ENCODE data around the gene FOXF2. TPM values are rescaled to one million over a fixed set of nuclear protein-coding genes. Genes with fewer than 3 reads are reported as not detected.

FOXF2 gene
- total and polyA plus RNA-seq, 4 donors: 8.3 to 22.9 (median 14.3) TPM

GRCh38 chr6:1378065-1379016 lies 11.0 kb upstream of the FOXF2 start:
- WGBS, 2 donors: 7 to 11% methylated on average over 82 to 89 of the region's 89 CpGs
- Histone ChIP-seq H3K4me1 (ENCODE audit: control insufficient read depth in 5 of 5, insufficient read depth in 5 of 5, low read length in 5 of 5) (peaks cover 0 to 26% (median 3%) of the 10 kb centered on the region in 5 donors), H3K9ac (ENCODE audit: insufficient read depth in 1 of 2, low read length in 2 of 2) (no peak overlapping the region), H3K27ac (ENCODE audit: low read depth in 1 of 2, low read length in 1 of 2) (no peak overlapping the region), H3K27me3 (ENCODE audit: control insufficient read depth in 3 of 3, insufficient read depth in 3 of 3, low read length in 2 of 3) (peaks cover 11 to 67% (median 30%) of the 10 kb centered on the region in 3 donors), H3K9me3 (ENCODE audit: control insufficient read depth in 4 of 4, insufficient read depth in 3 of 4, low read length in 3 of 4) (peaks cover 0 to 2% (median 0%) of the 10 kb centered on the region in 4 donors), H3K4me3 (no peak overlapping the region), H3K36me3 (ENCODE audit: control insufficient read depth in 4 of 4, insufficient read depth in 4 of 4, low read length in 4 of 4) (no peaks in the 10 kb centered on the region)
- TF ChIP-seq CTCF (IDR thresholded peaks at IDR 0.05; ENCODE audit: control extremely low read depth, extremely low read depth): no peak
- ATAC-seq (ENCODE audit: insufficient read depth, low FRiP score) (no peak), DNase-seq (peak in 2 of 3 donors; percentile 36 to 44)

GRCh38 chr6:1379017-1379787 lies 10.2 kb upstream of the FOXF2 start:
- peaks cover 15 to 62% (median 30%) of the 10 kb centered on the region in 3 donors for H3K27me3 ChIP-seq (ENCODE audit: control insufficient read depth in 3 of 3, insufficient read depth in 3 of 3, low read length in 2 of 3)
- H3K4me3 ChIP-seq: no peak overlapping the region
- H3K9ac ChIP-seq (ENCODE audit: insufficient read depth in 1 of 2, low read length in 2 of 2): no peak overlapping the region
- ATAC-seq (ENCODE audit: insufficient read depth, low FRiP score) (no peak), DNase-seq (peak in 1 of 3 donors; percentile 44)
- H3K9me3 ChIP-seq (ENCODE audit: control insufficient read depth in 4 of 4, insufficient read depth in 3 of 4, low read length in 3 of 4): peaks cover 0 to 2% (median 0%) of the 10 kb centered on the region in 4 donors
- 10 to 17% methylated on average over 60 of the region's 60 CpGs for WGBS, 2 donors
- H3K36me3 ChIP-seq (ENCODE audit: control insufficient read depth in 4 of 4, insufficient read depth in 4 of 4, low read length in 4 of 4): no peaks in the 10 kb centered on the region
- no peak for TF ChIP-seq CTCF (IDR thresholded peaks at IDR 0.05; ENCODE audit: control extremely low read depth, extremely low read depth)
- no peak overlapping the region for H3K27ac ChIP-seq (ENCODE audit: low read depth in 1 of 2, low read length in 1 of 2)
- peaks cover 0 to 31% (median 3%) of the 10 kb centered on the region in 5 donors for H3K4me1 ChIP-seq (ENCODE audit: control insufficient read depth in 5 of 5, insufficient read depth in 5 of 5, low read length in 5 of 5)

- peaks cover 0 to 4% (median 0%) of the 10 kb centered on the region in 4 donors for H3K9me3 ChIP-seq (ENCODE audit: control insufficient read depth in 4 of 4, insufficient read depth in 3 of 4, low read length in 3 of 4)
- peaks cover 0 to 4% (median 0%) of the 10 kb centered on the region in 4 donors for H3K36me3 ChIP-seq (ENCODE audit: control insufficient read depth in 4 of 4, insufficient read depth in 4 of 4, low read length in 4 of 4)
- no peak overlapping the region for H3K4me3 ChIP-seq
- WGBS, 2 donors: 11 to 20% methylated on average over 6 of the region's 6 CpGs
- ATAC-seq (ENCODE audit: insufficient read depth, low FRiP score) (no peak), DNase-seq (no peak)
- H3K27ac ChIP-seq (ENCODE audit: low read depth in 1 of 2, low read length in 1 of 2): no peak overlapping the region
- TF ChIP-seq CTCF (IDR thresholded peaks at IDR 0.05; ENCODE audit: control extremely low read depth, extremely low read depth): no peak
- peaks cover 15 to 68% (median 30%) of the 10 kb centered on the region in 3 donors for H3K27me3 ChIP-seq (ENCODE audit: control insufficient read depth in 3 of 3, insufficient read depth in 3 of 3, low read length in 2 of 3)
- H3K4me1 ChIP-seq (ENCODE audit: control insufficient read depth in 5 of 5, insufficient read depth in 5 of 5, low read length in 5 of 5): peaks cover 0 to 36% (median 3%) of the 10 kb centered on the region in 5 donors
- H3K9ac ChIP-seq (ENCODE audit: insufficient read depth in 1 of 2, low read length in 2 of 2): no peak overlapping the region
These were observed 9.6 kb upstream of the FOXF2 start for GRCh38 chr6:1379788-1380147.

Measured in lung (tissue), 12 donors.